SH-SY5Y (cell line): ENCODE results near the gene ST3GAL3.

Experiments used
- GATA2 ChIP-seq: IDR thresholded peaks from 2 replicates; pipeline ENCODE4 v1.6.1; 2011; ENCODE audit warnings: mild to moderate bottlenecking, low read depth, low read length
- GATA3 ChIP-seq: IDR thresholded peaks from 2 replicates; pipeline ENCODE4 v1.6.1; 2011; ENCODE audit warnings: low read depth, mild to moderate bottlenecking, low read length, moderate library complexity

ST3GAL3 gene

DNA sequence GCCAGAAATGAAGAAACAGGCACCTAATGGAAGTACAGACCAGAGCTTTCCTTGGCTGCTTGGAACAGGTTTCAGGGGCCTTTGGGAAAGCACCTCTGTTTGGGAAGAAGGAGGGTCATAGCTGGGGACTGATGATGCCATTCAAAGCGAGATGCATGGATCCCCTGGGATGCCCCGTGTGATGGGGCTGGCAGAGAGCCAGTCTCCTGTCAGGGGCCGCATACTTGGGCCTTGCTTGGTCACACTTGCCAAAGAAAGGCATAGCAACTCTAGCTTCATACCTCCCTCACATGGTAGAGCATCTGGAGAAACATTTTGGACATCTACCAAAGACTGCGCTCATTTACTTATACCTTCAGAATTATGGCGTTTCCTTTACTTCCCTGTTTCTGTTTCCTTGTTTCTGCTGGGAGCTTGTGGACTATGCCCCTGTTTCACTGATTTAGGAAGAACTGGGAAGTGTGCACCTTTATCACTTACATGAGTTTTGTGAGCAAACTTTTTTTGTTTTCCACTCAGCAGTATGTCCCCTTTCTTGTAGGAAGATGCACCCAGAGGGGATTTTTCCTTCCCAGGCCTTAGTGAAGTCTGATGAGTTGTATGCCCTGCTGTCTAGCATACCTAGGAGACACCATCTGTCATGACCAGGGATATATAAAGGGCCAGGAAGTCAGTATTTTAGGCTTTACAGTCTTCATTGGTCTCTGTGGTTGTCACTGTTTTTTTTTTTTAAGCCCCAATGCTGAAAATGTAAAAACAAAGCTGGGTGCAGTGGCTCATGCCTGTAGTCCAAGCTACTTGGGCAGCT is 19.8 kb upstream of the ST3GAL3 start:
- TF ChIP-seq GATA2 (no peak), GATA3 (no peak)

- TF ChIP-seq GATA2 (no peak), GATA3 (no peak)
These were observed 19.3 kb upstream of the ST3GAL3 start for GRCh38 chr1:43688109-43688387.

GRCh38 chr1:43688594-43689000 is 18.7 kb upstream of the ST3GAL3 start:
- TF ChIP-seq GATA3 (no peak), GATA2 (no peak)

DNA sequence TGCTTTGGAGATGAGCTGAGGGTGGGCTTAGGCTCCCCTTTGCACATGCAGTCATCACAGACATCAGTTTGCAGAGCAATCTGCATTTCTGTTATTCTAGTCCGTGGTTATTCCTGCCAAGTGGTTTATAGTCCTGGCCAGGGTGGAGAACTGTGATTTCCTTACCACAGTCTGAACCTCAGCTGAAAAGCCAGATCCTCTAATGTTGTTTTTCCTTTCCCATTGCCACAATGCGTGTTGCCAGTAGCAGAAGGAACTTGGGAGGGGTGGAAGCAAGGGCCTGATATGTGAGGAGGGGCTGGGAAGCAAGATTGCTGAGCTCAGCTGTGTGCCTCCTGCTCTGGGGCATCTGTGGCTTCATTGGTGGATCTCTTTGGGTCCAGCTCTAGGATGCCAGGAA is 18.0 kb upstream of the ST3GAL3 start:
- TF ChIP-seq GATA2: no peak
- no peak for TF ChIP-seq GATA3

DNA sequence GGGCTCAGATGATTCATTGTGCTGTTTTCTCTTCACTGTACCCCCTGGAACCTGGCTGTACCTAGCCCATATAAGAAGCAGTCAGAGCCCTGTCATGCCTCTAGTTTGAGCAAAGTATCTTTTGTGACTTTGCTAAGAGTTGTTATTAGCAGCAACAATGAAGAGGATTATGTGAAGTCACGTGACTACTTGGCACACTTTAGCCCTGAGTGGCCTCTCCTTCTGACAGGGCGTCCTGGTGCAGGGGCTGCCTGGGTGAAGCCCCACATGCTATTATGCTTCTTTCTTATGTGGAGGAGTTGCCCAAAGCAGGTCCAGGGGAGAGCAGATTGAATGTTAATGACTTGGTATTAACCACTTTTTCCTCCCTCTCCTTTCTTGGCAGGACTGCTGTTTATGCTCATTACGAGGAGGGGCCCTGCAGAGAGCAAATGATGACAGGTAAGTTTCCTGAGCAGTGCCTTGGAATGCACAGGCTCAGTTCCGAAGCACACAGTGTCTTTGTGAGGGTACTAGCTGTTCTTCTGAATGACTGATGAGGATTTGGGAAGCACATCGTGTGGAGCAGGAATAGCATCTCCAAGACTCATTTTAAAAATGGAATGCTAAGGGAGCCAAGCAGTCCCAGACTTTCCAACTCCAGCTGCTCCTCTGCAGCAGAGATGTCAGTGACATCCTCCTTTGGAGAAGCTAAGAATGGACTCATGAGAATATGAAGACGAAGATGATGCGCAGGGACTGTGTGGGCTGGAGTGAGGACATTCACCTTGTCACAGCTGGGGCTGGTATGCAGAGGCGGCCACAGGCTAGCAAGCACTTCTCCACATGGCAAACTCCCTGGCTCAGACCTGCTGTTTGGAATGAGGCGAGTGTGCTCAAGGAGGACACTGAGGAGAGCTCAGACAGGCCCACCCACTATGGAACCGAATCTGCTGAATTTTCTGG is 15.2 kb upstream of the ST3GAL3 start:
- TF ChIP-seq GATA3 (no peak), GATA2 (no peak)

GRCh38 chr1:43693371-43693770 is 14.0 kb upstream of the ST3GAL3 start:
- no peak for TF ChIP-seq GATA3

DNA sequence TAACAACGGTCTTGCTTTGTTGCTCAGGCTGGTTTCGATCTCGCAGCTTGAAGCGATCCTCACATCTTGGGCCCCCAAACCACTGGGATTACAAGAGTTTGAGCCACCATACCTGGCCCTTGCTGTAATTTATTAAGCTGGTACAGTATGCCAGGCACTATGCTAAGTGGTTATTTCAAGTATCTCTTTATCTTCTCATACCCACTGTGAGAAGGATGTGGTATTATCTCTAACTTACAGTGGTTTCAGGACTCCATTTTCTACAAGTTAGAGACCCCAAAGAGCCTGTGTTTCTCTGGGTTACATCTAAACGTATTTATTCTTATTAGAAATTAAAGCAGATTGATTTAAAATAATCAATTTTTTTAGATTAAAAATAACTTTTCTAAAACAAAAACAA is 8.1 kb upstream of the ST3GAL3 start:
- no peak for TF ChIP-seq GATA2
- no peak for TF ChIP-seq GATA3

GRCh38 chr1:43703836-43704235 is 3.5 kb upstream of the ST3GAL3 start:
- TF ChIP-seq GATA2 (no peak), GATA3 (no peak)

DNA sequence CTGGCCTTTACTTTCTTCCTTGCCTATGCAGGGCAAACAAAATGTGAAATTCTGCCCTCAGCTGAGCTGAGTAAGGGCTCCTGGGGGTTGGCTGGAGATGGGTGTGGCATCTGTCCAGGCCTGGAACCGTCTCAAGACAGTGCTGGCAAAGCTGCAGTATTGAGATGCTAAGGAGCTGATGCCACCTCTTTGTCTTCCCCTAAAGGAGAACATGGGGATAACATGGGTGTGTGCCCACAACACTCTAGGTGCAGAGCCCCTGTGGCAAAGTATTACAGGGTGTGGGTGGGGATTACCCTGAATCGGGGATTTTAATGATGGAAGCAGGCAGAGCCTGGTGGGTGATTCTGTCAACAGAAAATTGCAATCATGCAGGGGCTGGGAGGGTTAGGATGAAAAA is 2.5 kb upstream of the ST3GAL3 start:
- no peak for TF ChIP-seq GATA3
- TF ChIP-seq GATA2: no peak

DNA sequence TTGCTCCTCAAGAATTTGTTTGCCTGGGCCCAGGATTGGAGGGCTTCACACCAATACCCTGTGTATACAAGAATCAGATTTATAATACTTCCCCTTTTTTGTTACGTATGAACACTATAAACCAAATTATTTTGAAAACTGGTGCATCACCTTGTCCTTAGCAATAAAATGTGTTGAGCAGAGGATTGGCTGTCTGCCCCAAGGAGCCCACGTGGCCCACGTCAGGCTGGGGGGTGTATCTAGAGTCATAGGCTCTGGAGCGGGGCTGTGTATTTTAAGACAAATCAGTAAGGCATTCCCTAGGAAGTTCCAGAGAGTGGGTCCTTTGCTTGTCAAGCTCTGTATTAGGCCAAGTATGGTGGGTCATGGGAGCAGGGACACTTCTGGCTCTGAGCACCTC is 2.0 kb upstream of the ST3GAL3 start:
- TF ChIP-seq GATA3 (no peak), GATA2 (no peak)

- no peak for TF ChIP-seq GATA2
- TF ChIP-seq GATA3: no peak
These were observed 1.2 kb upstream of the ST3GAL3 start for GRCh38 chr1:43705982-43706597.

DNA sequence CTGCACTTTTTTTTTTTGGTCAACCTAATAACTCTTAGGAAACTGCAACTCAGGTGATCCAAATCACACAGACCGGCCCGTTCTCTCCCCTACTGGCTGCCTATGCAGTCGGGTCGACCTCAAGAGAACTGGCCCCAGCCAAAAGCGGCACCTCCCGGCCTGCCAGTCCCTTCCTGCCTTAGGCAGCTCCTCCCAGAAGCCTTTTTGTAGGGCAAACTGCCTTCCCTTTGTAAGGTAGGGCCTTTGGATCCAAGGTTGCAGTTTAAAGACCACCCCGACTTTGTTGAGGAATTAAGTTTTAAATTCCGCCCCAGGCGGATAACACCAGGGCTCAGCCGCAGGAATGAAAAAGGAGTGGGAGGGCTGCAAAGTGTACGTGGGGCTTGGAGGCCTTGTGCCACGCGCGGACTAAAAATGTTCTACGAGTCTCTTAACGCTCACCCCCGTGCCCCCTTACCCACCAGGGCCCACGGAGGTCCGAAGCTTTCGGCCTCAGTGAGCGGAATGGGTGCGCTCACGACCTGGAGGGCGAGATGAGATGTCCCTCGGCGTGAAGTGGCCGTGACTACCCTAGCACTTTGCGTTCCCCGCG is 642 bp upstream of the ST3GAL3 start:
- no peak for TF ChIP-seq GATA2
- TF ChIP-seq GATA3: no peak

GRCh38 chr1:43708002-43708410 is 670 bp downstream of the ST3GAL3 start:
- TF ChIP-seq GATA3 (no peak), GATA2 (no peak)

DNA sequence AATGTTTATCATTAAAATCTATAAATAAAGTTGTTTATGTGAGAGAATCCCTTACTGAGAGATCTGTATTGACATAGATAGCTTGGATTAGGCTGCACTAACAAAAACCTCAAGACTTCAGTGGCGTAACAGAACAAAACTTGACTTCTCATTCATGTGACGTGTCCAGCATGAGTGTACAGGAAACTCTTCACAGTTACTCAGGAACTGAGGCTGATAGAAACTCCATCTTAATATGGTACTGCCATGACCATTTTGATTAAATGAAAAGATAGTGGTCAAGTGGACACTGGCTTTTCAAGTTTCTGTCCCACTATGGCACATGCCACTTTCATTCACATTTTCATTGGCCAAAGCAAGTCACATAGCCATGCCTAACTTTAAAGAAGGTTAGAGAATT is 3.7 kb downstream of the ST3GAL3 start:
- TF ChIP-seq GATA2 (no peak), GATA3 (no peak)
